ENCODE measurements around the gene GSC.

Gene GSC

GRCh38 chr14:94771906-94772490 is 2.1 kb upstream of the GSC start:
- DNase-seq (ENCODE audit: low read depth in 2 of 2, low spot score in 1 of 2): no peak

DNA sequence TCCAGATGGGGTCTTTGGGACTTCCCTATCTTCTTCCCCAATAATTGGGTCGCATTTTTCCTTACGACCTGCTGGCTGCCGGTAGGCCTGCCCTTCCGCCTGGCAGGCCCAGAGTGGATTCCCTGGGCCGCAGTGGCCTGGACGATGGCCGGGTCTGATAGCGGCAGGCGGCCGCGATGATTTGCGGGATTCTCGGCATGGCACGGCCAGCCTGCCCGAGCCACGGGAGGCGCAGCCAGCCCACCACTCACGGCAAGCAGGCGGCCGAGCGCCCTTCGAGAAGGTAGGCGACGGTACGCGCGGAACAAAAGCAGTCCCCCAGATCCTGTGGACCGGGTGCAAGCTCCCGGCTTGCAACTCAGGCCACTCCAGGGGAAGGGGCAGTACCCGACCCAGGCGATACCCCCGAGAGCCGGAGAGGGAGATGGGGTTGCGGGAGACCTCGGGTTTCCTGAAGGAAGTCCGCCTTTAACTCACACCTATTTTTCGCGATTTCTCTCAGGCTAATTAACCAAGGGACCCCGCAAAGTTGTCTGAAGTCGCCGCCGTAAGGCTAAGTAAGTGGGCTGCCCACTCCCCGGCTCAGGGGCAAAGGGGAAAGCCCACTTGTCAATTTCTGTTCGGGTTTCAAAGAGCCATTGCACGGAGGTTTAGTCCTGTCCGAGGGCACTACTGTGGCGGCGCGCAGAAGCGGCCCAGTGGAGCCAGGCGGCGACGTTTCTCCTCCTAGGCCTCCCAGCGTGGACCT is 1.4 kb upstream of the GSC start:
- DNase-seq (ENCODE audit: low read depth in 2 of 2, low spot score in 1 of 2): no peak

- DNase-seq (ENCODE audit: low read depth in 2 of 2, low spot score in 1 of 2): no peak
These were observed 873 bp upstream of the GSC start for GRCh38 chr14:94770815-94771157.

DNA sequence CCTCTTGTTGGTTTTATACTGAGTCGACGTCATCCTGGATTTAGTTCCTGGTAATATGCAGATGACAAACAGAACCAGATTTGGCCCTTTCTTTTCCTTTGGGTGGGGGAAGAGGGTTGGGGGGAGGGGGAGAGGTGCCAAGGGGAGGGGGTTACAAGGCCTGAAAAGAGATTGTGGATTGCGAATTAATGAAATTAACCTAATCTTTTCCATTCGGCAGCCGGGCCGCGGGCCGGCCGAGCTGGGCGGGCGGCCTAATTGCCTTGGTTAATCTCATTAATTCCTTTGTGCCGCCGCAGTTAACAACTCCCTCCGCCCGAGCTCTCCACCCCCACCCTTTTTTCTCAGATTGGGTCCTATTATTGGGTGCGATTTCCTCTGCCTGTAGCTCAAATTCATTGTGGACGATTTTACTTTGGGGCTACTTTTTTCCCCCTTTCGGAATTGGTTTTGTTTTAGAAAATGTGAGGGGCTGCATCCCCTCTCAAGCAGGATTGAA is 387 bp upstream of the GSC start:
- no peak for DNase-seq (ENCODE audit: low read depth in 2 of 2, low spot score in 1 of 2)

GRCh38 chr14:94768521-94769390 is 1.2 kb downstream of the GSC start:
- no peak for DNase-seq (ENCODE audit: low read depth in 2 of 2, low spot score in 1 of 2)

DNA sequence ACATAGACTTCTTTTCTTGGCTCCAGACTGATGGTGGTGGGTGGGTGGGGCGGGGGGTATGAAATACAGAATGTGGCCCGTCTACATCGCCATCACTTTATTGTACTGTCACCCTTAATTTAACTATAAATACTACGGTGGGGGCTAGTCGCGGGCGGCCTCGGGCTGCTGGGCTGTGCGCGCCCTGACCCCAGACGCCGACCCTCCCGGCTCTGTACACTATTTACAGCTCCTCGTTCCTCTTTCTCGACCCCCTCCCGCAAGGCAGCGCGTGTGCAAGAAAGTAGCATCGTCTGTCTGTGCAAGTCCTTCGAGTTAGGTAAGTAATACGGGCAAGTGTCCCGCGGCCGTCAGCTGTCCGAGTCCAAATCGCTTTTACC is 1.8 kb downstream of the GSC start:
- no peak for DNase-seq (ENCODE audit: low read depth in 2 of 2, low spot score in 1 of 2)

DNA sequence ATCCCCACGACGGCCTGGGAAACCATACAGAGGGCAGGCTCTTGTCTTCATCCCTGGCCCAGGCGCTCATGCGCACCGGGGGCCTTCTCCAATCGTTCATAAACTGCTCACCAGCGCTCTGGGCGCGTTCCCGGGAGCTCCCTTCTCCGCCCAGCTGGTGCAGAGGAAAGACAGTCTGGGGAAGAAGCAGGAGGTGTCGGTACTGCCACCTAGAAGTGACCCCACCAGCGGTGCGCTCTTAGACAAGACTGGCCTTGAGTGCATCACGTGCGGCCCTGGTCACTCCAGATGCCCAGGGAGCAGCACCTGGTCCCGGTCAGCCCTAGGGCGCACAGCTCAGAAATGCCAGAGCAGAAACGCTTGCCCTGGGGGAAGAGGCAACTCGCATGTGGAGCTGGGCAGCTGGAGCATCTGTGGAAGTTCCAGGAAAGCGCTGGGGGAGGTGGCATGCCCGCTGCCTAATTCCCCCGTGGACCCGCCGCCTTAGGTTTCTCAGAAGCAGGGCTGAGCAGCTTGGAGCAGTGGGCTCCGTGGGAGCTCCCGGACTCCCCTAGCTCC is 2.5 kb downstream of the GSC start:
- no peak for DNase-seq (ENCODE audit: low read depth in 2 of 2, low spot score in 1 of 2)

- no peak for DNase-seq (ENCODE audit: low read depth in 2 of 2, low spot score in 1 of 2)
These were observed 5.3 kb downstream of the GSC start for GRCh38 chr14:94764573-94764972.

- no peak for DNase-seq (ENCODE audit: low read depth in 2 of 2, low spot score in 1 of 2)
These were observed 7.5 kb downstream of the GSC start for GRCh38 chr14:94762431-94762830.

GRCh38 chr14:94761997-94762377 is 7.9 kb downstream of the GSC start:
- no peak for DNase-seq (ENCODE audit: low read depth in 2 of 2, low spot score in 1 of 2)

DNA sequence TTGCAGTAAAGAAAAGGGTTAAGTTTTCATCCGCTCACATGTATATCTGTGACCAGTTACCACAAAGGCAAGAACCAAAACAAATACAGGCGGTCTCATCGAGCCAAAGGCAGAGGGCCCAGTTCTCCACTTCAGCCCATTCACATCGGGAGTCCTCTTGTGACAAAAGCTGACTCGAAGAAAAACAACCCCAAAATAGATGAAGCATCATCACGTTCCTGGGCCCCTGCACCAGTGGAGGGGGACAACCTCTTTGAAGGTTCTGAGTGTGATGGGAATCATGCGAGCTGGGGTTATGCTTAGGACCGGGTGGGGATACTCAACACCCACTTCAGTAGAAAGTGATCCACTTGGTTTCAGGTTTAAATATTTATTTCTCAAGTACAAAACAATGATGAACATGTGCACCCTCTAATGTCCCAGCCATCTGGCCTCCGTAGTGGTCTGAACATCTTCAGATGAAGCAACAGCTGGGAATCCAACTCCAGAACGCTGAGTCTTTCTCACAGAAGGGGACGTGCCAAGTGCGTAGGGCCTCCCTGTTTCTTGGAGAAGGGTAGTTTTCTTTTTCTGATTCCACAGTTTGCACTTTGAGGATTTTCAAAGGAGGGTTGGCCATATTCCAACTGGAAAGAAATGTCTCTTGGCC is 8.4 kb downstream of the GSC start:
- no peak for DNase-seq (ENCODE audit: low read depth in 2 of 2, low spot score in 1 of 2)

- DNase-seq (ENCODE audit: low read depth in 2 of 2, low spot score in 1 of 2): no peak
These were observed 13.5 kb downstream of the GSC start for GRCh38 chr14:94756310-94756882.

DNA sequence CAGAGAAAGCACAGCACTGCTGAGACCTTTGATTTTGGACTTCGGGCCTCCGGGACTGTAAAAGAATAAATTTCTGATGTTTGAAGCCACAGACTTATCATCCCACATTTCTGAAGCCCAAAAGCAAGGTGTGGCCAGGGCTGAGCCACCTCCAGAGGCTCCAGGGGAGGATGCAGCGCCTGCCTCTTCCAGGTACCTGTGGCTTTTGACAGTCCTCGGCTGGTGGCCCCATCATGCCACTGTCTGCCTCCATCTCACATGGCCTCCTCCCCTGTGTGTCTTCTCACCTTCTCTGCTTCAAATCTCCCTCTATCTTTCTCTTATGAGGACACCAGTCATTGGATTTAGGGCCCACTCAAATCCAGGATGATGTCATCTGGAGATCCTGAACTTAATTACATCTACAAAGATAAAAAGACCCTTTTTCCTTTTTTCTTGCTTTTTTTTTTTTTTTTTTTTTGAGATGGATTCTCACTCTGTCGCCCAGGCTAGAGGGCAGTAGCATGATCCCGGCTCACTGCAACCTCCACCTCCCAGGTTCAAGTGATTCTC is 15.4 kb downstream of the GSC start:
- no peak for DNase-seq (ENCODE audit: low read depth in 2 of 2, low spot score in 1 of 2)

GRCh38 chr14:94752591-94753436 is 17.1 kb downstream of the GSC start:
- no peak for DNase-seq (ENCODE audit: low read depth in 2 of 2, low spot score in 1 of 2)

GRCh38 chr14:94751956-94752355 is 18.0 kb downstream of the GSC start:
- no peak for DNase-seq (ENCODE audit: low read depth in 2 of 2, low spot score in 1 of 2)

DNA sequence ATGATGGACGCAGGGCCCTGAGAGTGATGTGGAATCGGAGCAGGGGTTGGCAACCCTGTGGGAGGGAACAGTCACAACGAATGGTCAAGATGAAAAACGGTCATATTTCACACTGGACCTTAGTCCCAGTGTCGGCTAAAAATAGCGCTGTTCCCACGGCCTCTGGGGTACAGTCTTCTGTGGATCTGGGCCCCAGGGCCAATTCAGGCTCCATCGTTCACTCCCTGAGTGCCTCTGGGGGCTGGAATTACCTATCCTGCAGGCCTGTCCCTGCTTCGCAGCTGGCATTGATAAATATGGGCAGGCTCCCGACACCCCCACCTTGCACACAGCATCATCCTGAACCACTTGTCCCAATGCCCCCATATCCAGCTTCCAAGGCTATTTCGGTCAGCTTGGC is 18.6 kb downstream of the GSC start:
- DNase-seq (ENCODE audit: low read depth in 2 of 2, low spot score in 1 of 2): no peak

DNA sequence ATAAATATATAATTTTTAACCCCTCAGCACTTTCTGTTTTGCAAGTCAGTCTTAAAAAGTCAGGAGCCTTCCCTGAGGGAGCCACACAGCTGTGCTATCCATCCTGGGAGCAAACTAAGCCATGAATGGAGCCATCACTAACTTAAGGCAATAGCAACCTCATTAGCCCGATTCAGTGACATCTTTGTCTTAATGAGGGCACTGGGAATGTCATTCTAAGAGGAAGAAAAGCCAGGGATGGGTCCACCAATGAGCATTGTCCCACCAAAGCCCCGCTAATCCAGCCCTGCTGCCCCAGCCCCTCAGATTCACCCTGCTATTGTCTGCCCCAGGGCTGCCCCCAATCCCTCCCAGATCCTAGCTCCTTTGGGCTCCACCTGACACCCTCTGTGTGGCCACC is 19.5 kb downstream of the GSC start:
- no peak for DNase-seq (ENCODE audit: low read depth in 2 of 2, low spot score in 1 of 2)

DNA sequence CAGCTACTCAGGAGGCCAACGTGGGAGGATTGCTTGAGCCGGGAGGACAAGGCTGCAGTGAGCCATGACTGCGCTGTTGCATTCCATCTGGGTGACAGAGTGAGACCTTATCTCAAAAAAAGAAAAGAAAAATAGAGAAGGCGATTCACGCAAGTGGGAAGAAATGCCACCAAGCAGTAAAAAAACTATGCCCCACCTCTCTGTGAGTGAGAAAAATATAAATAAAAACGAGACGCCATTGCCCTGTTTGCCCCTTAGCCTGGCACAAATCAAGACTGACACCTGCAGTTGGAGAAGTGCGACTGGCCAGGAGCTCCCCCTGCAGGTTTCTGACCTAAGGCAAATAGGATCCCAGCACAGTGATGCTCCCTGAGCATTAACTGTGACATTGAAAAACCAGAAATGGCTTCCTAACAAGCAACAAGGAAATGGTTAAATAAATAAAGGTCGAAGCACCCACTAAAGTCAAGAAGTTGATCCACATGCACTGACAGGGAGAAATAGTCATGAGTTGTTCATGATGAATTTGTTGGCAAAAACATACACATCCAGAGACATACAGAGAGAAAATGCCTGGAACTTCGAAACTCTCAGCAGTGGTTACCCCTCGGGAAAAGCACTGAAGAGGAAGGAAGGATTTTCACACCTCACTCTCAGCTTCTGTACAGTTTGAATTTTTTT is 21.1 kb downstream of the GSC start:
- DNase-seq (ENCODE audit: low read depth in 2 of 2, low spot score in 1 of 2): no peak

- DNase-seq (ENCODE audit: low read depth in 2 of 2, low spot score in 1 of 2): no peak
These were observed 22.2 kb downstream of the GSC start for GRCh38 chr14:94747739-94748138.
